HepG2 (cell line): ENCODE results near the gene STAT6. TPM values are rescaled to one million over a fixed set of nuclear protein-coding genes. Genes with fewer than 3 reads are reported as not detected.

Experiments
- AHDC1 ChIP-seq: sonication (generic); formaldehyde crosslinking; IDR thresholded peaks from 2 replicates; pipeline ENCODE4 v1.5.1; 2020; ENCODE audit warnings: mild to moderate bottlenecking, missing genetic modification reagents, borderline replicate concordance
- ASH2L ChIP-seq: fragments of 300-600, 200-600 bp; sonication (generic); IDR thresholded peaks from 2 replicates; pipeline ENCODE4 v1.7.0; 2017; ENCODE audit warnings: low read depth, mild to moderate bottlenecking, moderate library complexity, mixed read lengths, low read length; ENCODE audit not compliant: insufficient read length
- ATF3 ChIP-seq: sonication (generic); formaldehyde crosslinking; IDR thresholded peaks from 2 replicates; pipeline ENCODE4 v1.4.0; 2020; ENCODE audit warnings: missing genetic modification reagents
- CBX5 ChIP-seq: sonication (generic); formaldehyde crosslinking; IDR thresholded peaks from 2 replicates; pipeline ENCODE4 v1.4.0; 2020; ENCODE audit warnings: missing genetic modification reagents, borderline replicate concordance
- DRAP1 ChIP-seq: IDR thresholded peaks from 2 replicates; pipeline ENCODE4 v1.6.1; 2016; ENCODE audit warnings: missing genetic modification reagents, missing compliant biosample characterization
- EP300 ChIP-seq, 3 experiments: sonication (generic) in 1 of 3; formaldehyde crosslinking in 1 of 3; IDR thresholded peaks; 2 replicates each; pipeline versions ENCODE4 v1.5.1 to v1.6.1; 2011 to 2020; ENCODE audit warnings: low read depth in 2 of 3, low read length in 2 of 3, borderline replicate concordance in 1 of 3, improper control_type of control experiment in 1 of 3, mild to moderate bottlenecking in 1 of 3, missing genetic modification reagents in 1 of 3, moderate library complexity in 1 of 3
- HOXA7 ChIP-seq: sonication (generic); formaldehyde crosslinking; IDR thresholded peaks from 2 replicates; pipeline ENCODE4 v1.8.1; 2022; ENCODE audit warnings: mild to moderate bottlenecking, missing genetic modification reagents, moderate library complexity
- HOXA9 ChIP-seq: sonication (generic); formaldehyde crosslinking; IDR thresholded peaks from 2 replicates; pipeline ENCODE4 v1.8.1; 2022; ENCODE audit warnings: missing genetic modification reagents, mild to moderate bottlenecking, moderate library complexity, borderline replicate concordance
- IRF1 ChIP-seq: sonication (generic); formaldehyde crosslinking; IDR thresholded peaks from 2 replicates; pipeline ENCODE4 v1.4.0; 2020; ENCODE audit warnings: low read depth, mild to moderate bottlenecking, missing genetic modification reagents
- SOX13 ChIP-seq, 3 experiments: fragments of 450-650 bp in 1 of 3; sonication (generic) in 1 of 3; formaldehyde crosslinking in 1 of 3; IDR thresholded peaks in 2 of 3; conservative IDR thresholded peaks in 1 of 3; 2 replicates each; pipeline versions ENCODE4 v1.5.0 to v1.6.1; 2016 to 2020; ENCODE audit warnings: antibody characterized with exemption in 1 of 3, mild to moderate bottlenecking in 1 of 3, missing compliant biosample characterization in 1 of 3, missing genetic modification reagents in 1 of 3, moderate library complexity in 1 of 3
- SYNCRIP ChIP-seq: fragments of 200-400 bp; formaldehyde crosslinking; IDR thresholded peaks from 2 replicates; pipeline ENCODE4 v1.6.1; 2018; ENCODE audit warnings: mild to moderate bottlenecking, low read depth, low read length; ENCODE audit not compliant: insufficient read depth
- YEATS4 ChIP-seq: sonication (generic); formaldehyde crosslinking; IDR thresholded peaks from 2 replicates; pipeline ENCODE4 v1.4.0; 2020; ENCODE audit warnings: missing genetic modification reagents, borderline replicate concordance
- ZBTB20 ChIP-seq: sonication (generic); formaldehyde crosslinking; IDR thresholded peaks from 2 replicates; pipeline ENCODE4 v1.8.1; 2023; ENCODE audit warnings: missing genetic modification reagents, low read depth, mild to moderate bottlenecking, borderline replicate concordance
- ZFX ChIP-seq: sonication (generic); formaldehyde crosslinking; IDR thresholded peaks from 2 replicates; pipeline ENCODE4 v1.4.0; 2020; ENCODE audit warnings: mild to moderate bottlenecking, low read depth, missing genetic modification reagents, moderate library complexity
- ZNF124 ChIP-seq: sonication (generic); formaldehyde crosslinking; IDR thresholded peaks from 2 replicates; pipeline ENCODE4 v1.4.0; 2020; ENCODE audit warnings: missing genetic modification reagents
- ZNF329 ChIP-seq: sonication (generic); formaldehyde crosslinking; IDR thresholded peaks from 2 replicates; pipeline ENCODE4 v1.9.0; 2021; ENCODE audit warnings: low read depth, mild to moderate bottlenecking, missing genetic modification reagents
- ZNF563 ChIP-seq: sonication (generic); formaldehyde crosslinking; IDR thresholded peaks from 2 replicates; pipeline ENCODE4 v1.8.0; 2022; ENCODE audit warnings: mild to moderate bottlenecking, moderate library complexity, missing genetic modification reagents
- ZNF614 ChIP-seq: IDR thresholded peaks from 2 replicates; pipeline ENCODE4 v1.6.1; 2018; ENCODE audit warnings: missing biosample characterization, missing genetic modification reagents, inconsistent platforms, borderline replicate concordance
- ZNF709 ChIP-seq: sonication (generic); formaldehyde crosslinking; IDR thresholded peaks from 2 replicates; pipeline ENCODE4 v1.5.0; 2020; ENCODE audit warnings: mild to moderate bottlenecking, missing genetic modification reagents
- ZNF878 ChIP-seq: sonication (generic); formaldehyde crosslinking; IDR thresholded peaks from 2 replicates; pipeline ENCODE4 v1.8.1; 2023; ENCODE audit warnings: mild to moderate bottlenecking, missing genetic modification reagents, moderate library complexity
- polyA plus RNA-seq, 8 experiments: library from polyadenylated mRNA; depleted of rRNA in 3 of 8; stranded (reverse) in 7 of 8; unstranded in 1 of 8; fragments of >200 nt; fragmentation: Illumina TruSeq in 4 of 8; extraction: Trizol in 4 of 8; gene quantifications; 2 replicates each; pipeline versions ENCODE4 v1.2.1 to v1.2.3, GENCODE V29; 2011 to 2016; ENCODE audit warnings: low read depth in 4 of 8, missing spikeins in 1 of 8, mixed read lengths in 1 of 8; ENCODE audit not compliant: insufficient read depth in 1 of 8
- total RNA-seq, 5 experiments: library from RNA; depleted of rRNA; stranded (reverse); fragments of >200 nt; fragmentation: Illumina TruSeq; extraction: Trizol; gene quantifications; 2 replicates each; pipeline ENCODE4 v1.2.3, GENCODE V29; 2016; ENCODE audit warnings: low read depth in 1 of 5

STAT6 gene
- total and polyA plus RNA-seq, 2 of the 13 experiments (the other 11 are each of a cell fraction or from before 2014, with no cell fraction given), result 28.0 to 62.2 TPM

- TF ChIP-seq ZNF329 (CRISPR knock-in tag) (no peak), DRAP1 (CRISPR knock-in tag) (0 out of 2 replicates have a peak, but pooled peaks have one; percentile 21), SOX13 (IDR thresholded peaks at IDR 0.05) (no peak), SOX13 (CRISPR knock-in tag; conservative IDR thresholded peaks at IDR 0.05 in 1 of 2, IDR thresholded peaks at IDR 0.05 in 1 of 2) (no peak), ZFX (CRISPR knock-in tag) (peak; percentile 53; the same call in 1 of the 2 replicates), ZNF614 (no peak), YEATS4 (CRISPR knock-in tag) (no peak), EP300 (IDR thresholded peaks at IDR 0.05; ENCODE audit: low read depth in 2 of 2, low read length in 2 of 2) (no peak; a peak in 1 of 4 replicates), EP300 (CRISPR knock-in tag; IDR thresholded peaks at IDR 0.05; ENCODE audit: borderline replicate concordance) (no peak), HOXA7 (CRISPR knock-in tag) (no peak), ZNF124 (no peak), ASH2L (no peak), HOXA9 (CRISPR knock-in tag) (0 out of 2 replicates have a peak, but pooled peaks have one; percentile 30), ZBTB20 (CRISPR knock-in tag) (no peak), ZNF563 (CRISPR knock-in tag) (0 out of 2 replicates have a peak, but pooled peaks have one; percentile 41), SYNCRIP (no peak), CBX5 (peak; percentile 18; the same call in 1 of the 2 replicates), ZNF878 (CRISPR knock-in tag) (no peak), ZNF709 (CRISPR knock-in tag) (0 out of 2 replicates have a peak, but pooled peaks have one; percentile 6), IRF1 (no peak), AHDC1 (no peak), ATF3 (CRISPR knock-in tag) (no peak)
These were observed at the start of gene STAT6 (continued) for GRCh38 chr12:57111031-57111734.
